ENCODE data around the gene RNF215. TPM values are rescaled to one million over a fixed set of nuclear protein-coding genes. Genes with fewer than 3 reads are reported as not detected.

RNF215 gene
- total RNA-seq, 2 donors from 2014 or later = 11.4 to 11.6 TPM

- no peaks in the 10 kb centered on the region for H3K9me3 ChIP-seq
- no peak overlapping the region for H3K4me3 ChIP-seq
- DNase-seq (ENCODE audit: low spot score) (no peak), ATAC-seq (ENCODE audit: insufficient number of reproducible peaks, low FRiP score, low read depth) (no peak)
- no peaks in the 10 kb centered on the region for H3K36me3 ChIP-seq
- H3K27ac ChIP-seq = no peak overlapping the region
- no peaks in the 10 kb centered on the region for H3K27me3 ChIP-seq (replicated peaks; ENCODE audit: insufficient read depth)
- peaks cover 3 to 26% of the 10 kb centered on the region in 2 donors for H3K4me1 ChIP-seq (ENCODE audit: control insufficient read depth in 1 of 2, low read depth in 2 of 2)
- TF ChIP-seq CTCF (IDR thresholded peaks at IDR 0.05) = no peak
Measured at GRCh38 chr22:30399718-30400117, 12.5 kb upstream of the RNF215 start.

- no peak overlapping the region for H3K4me3 ChIP-seq
- no peak overlapping the region for H3K27ac ChIP-seq
- H3K27me3 ChIP-seq (replicated peaks; ENCODE audit: insufficient read depth) = no peaks in the 10 kb centered on the region
- no peaks in the 10 kb centered on the region for H3K9me3 ChIP-seq
- ATAC-seq (ENCODE audit: insufficient number of reproducible peaks, low FRiP score, low read depth) (no peak), DNase-seq (ENCODE audit: low spot score) (no peak)
- H3K4me1 ChIP-seq (ENCODE audit: control insufficient read depth in 1 of 2, low read depth in 2 of 2) = peaks cover 3 to 26% of the 10 kb centered on the region in 2 donors
- no peaks in the 10 kb centered on the region for H3K36me3 ChIP-seq
- no peak for TF ChIP-seq CTCF (IDR thresholded peaks at IDR 0.05)
Measured at GRCh38 chr22:30398685-30399680, 11.8 kb upstream of the RNF215 start.

GRCh38 chr22:30397656-30398635, 10.7 kb upstream of the RNF215 start:
- DNase-seq (ENCODE audit: low spot score) (no peak), ATAC-seq (ENCODE audit: insufficient number of reproducible peaks, low FRiP score, low read depth) (no peak)
- H3K36me3 ChIP-seq = no peaks in the 10 kb centered on the region
- TF ChIP-seq CTCF (IDR thresholded peaks at IDR 0.05) = no peak
- H3K4me3 ChIP-seq = peak overlapping the region; percentile 90
- H3K27me3 ChIP-seq (replicated peaks; ENCODE audit: insufficient read depth) = no peaks in the 10 kb centered on the region
- no peaks in the 10 kb centered on the region for H3K9me3 ChIP-seq
- peaks cover 3 to 26% of the 10 kb centered on the region in 2 donors for H3K4me1 ChIP-seq (ENCODE audit: control insufficient read depth in 1 of 2, low read depth in 2 of 2)
- peak overlapping the region in 1 of 2 donors; percentile 6 for H3K27ac ChIP-seq

- peak within 1 kb of the TSS; percentile 6 to 38 for H3K27ac ChIP-seq
- TF ChIP-seq CTCF (IDR thresholded peaks at IDR 0.05) = no peak
- peak; percentile 16 for DNase-seq (ENCODE audit: low spot score)
Measured at GRCh38 chr22:30396871-30397655, 9.9 kb upstream of the RNF215 start, which contains the start of gene SEC14L2. TSS of gene SEC14L2 (plus strand) at chr22:30397018. CDS start at chr22:30397117, 99 bp downstream.

More at GRCh38 chr22:30396871-30397655, 9.9 kb upstream of the RNF215 start, which contains the start of gene SEC14L2:
- H3K36me3 ChIP-seq = no peaks in the 10 kb centered on the region
- H3K4me1 ChIP-seq (ENCODE audit: control insufficient read depth in 1 of 2, low read depth in 2 of 2) = peaks cover 3 to 26% of the 10 kb centered on the region in 2 donors
- H3K27me3 ChIP-seq (replicated peaks; ENCODE audit: insufficient read depth) = no peaks in the 10 kb centered on the region
- peak; percentile 21 for ATAC-seq (ENCODE audit: insufficient number of reproducible peaks, low FRiP score, low read depth)
- H3K9me3 ChIP-seq = no peaks in the 10 kb centered on the region
- peak within 1 kb of the TSS; percentile 90 for H3K4me3 ChIP-seq

Measured in thoracic aorta (tissue), 2 donors.